H1 (cell line): ENCODE measurements around the gene SERGEF. TPM values are rescaled to one million over a fixed set of nuclear protein-coding genes. Genes with fewer than 3 reads are reported as not detected.

ENCODE experiments used
- CTCF ChIA-PET: fragments of 300-600 bp; sonication (Branson Sonifier 250); formaldehyde crosslinking; loops from one replicate; lab custom pipeline; 2021; ENCODE audit not compliant: partially characterized antibody; lab: Charles Lee
- POLR2A ChIA-PET: fragments of 300-600 bp; sonication (Branson Sonifier 250); formaldehyde crosslinking; loops from one replicate; lab custom pipeline; 2021; ENCODE audit warnings: inconsistent platforms; ENCODE audit not compliant: partially characterized antibody; lab: Charles Lee
- DNase-seq, 2 experiments: peaks; one replicate each; pipeline versions ENCODE4 v3.0.0 to v3.0.0-alpha.2; 2010 to 2022; ENCODE audit warnings: low spot score in 2 of 2, low read depth in 1 of 2, mixed read lengths in 1 of 2
- FAIRE-seq: peaks from 2 replicates; lab custom pipeline; 2011; peaks lifted over from hg19 to GRCh38; lab: Jason Lieb, UNC
- H2AFZ ChIP-seq: 2 replicates; pipeline ENCODE4 v1.8.1; 2012; ENCODE audit warnings: low read length, inconsistent platforms
- H2AK5ac ChIP-seq: 2 replicates; pipeline ENCODE4 v1.6.1; 2013; ENCODE audit warnings: low read depth, low read length
- H2BK120ac ChIP-seq: replicated peaks from 2 replicates; pipeline ENCODE3; 2013; ENCODE audit warnings: low read depth, low read length, inconsistent platforms
- H2BK12ac ChIP-seq: 2 replicates; pipeline ENCODE4 v1.6.1; 2013; ENCODE audit warnings: low read depth, low read length
- H2BK15ac ChIP-seq: 2 replicates; pipeline ENCODE4 v1.6.1; 2013; ENCODE audit warnings: low read length
- H2BK20ac ChIP-seq: 2 replicates; pipeline ENCODE4 v1.6.1; 2013; ENCODE audit warnings: low read length
- H2BK5ac ChIP-seq: 2 replicates; pipeline ENCODE4 v1.6.1; 2013; ENCODE audit warnings: low read depth, low read length
- H3K14ac ChIP-seq: 2 replicates; pipeline ENCODE4 v1.6.1; 2013; ENCODE audit warnings: inconsistent platforms; ENCODE audit not compliant: insufficient read length
- H3K18ac ChIP-seq: 2 replicates; pipeline ENCODE4 v1.6.1; 2013; ENCODE audit warnings: low read length; ENCODE audit errors: extremely low read depth
- H3K23ac ChIP-seq: 2 replicates; pipeline ENCODE4 v1.6.1; 2013; ENCODE audit warnings: inconsistent platforms; ENCODE audit not compliant: insufficient read length
- H3K23me2 ChIP-seq: 2 replicates; pipeline ENCODE4 v1.6.1; 2013; ENCODE audit warnings: low read depth, low read length
- H3K27ac ChIP-seq: 2 replicates; pipeline ENCODE4 v1.6.1; 2011; ENCODE audit warnings: low read depth, low read length, inconsistent platforms
- H3K27me3 ChIP-seq, 4 experiments: replicated peaks in 1 of 4; 1 replicate in 1 of 4; 2 replicates in 3 of 4; pipeline versions ENCODE4 v1.6.1 to v1.8.1; 2011 to 2013; ENCODE audit warnings: low read length in 3 of 4, mild to moderate bottlenecking in 3 of 4, inconsistent platforms in 2 of 4, mixed read lengths in 2 of 4, moderate library complexity in 1 of 4; ENCODE audit not compliant: control insufficient read depth in 3 of 4, insufficient read depth in 3 of 4; ENCODE audit errors: extremely low read depth in 1 of 4
- H3K36me3 ChIP-seq, 4 experiments: 2 replicates each; pipeline versions ENCODE4 v1.6.1 to v1.8.1; 2011 to 2013; ENCODE audit warnings: mild to moderate bottlenecking in 4 of 4, low read length in 3 of 4, moderate library complexity in 2 of 4, control low read depth in 1 of 4, inconsistent platforms in 1 of 4; ENCODE audit not compliant: insufficient read depth in 4 of 4, control insufficient read depth in 2 of 4
- H3K4ac ChIP-seq: replicated peaks from 2 replicates; pipeline ENCODE3; 2013; ENCODE audit warnings: low read length, low read depth, mixed read lengths, inconsistent platforms; ENCODE audit not compliant: insufficient read length
- H3K4me1 ChIP-seq, 4 experiments: replicated peaks in 1 of 4; 1 replicate in 1 of 4; 2 replicates in 3 of 4; pipeline versions ENCODE4 v1.6.1 to v1.8.1; 2011 to 2013; ENCODE audit warnings: low read length in 3 of 4, inconsistent platforms in 2 of 4, mixed read lengths in 1 of 4; ENCODE audit not compliant: insufficient read depth in 4 of 4, control insufficient read depth in 3 of 4
- H3K4me2 ChIP-seq, 2 experiments: 2 replicates each; pipeline versions ENCODE4 v1.6.1 to v1.8.1; 2011 to 2013; ENCODE audit warnings: low read depth in 2 of 2, low read length in 2 of 2, control low read depth in 1 of 2, inconsistent platforms in 1 of 2, mild to moderate bottlenecking in 1 of 2; ENCODE audit not compliant: insufficient read depth in 1 of 2
- H3K4me3 ChIP-seq, 4 experiments: fragments of 200-600, 300-600 bp in 1 of 4; sonication (generic), shearing (Covaris generic), sonication (Bioruptor Twin) in 1 of 4; 2 replicates each; pipeline versions ENCODE4 v1.5.1 to v1.8.1; 2011 to 2016; ENCODE audit warnings: low read length in 4 of 4, low read depth in 3 of 4, control low read depth in 2 of 4, inconsistent platforms in 2 of 4, mild to moderate bottlenecking in 2 of 4, mixed read lengths in 1 of 4, moderate library complexity in 1 of 4; ENCODE audit not compliant: insufficient read depth in 2 of 4; ENCODE audit errors: extremely low read depth in 1 of 4
- H3K56ac ChIP-seq: replicated peaks from 2 replicates; pipeline ENCODE3; 2013; ENCODE audit warnings: low read depth, mild to moderate bottlenecking, mixed read lengths, low read length, inconsistent platforms; ENCODE audit not compliant: insufficient read length
- H3K79me1 ChIP-seq: 2 replicates; pipeline ENCODE4 v1.6.1; 2013; ENCODE audit warnings: low read depth, low read length, control low read depth
- H3K79me2 ChIP-seq, 2 experiments: 2 replicates each; pipeline versions ENCODE4 v1.6.1 to v1.8.1; 2012 to 2013; ENCODE audit warnings: low read length in 2 of 2, mild to moderate bottlenecking in 2 of 2, inconsistent platforms in 1 of 2; ENCODE audit not compliant: insufficient read depth in 2 of 2, control insufficient read depth in 1 of 2
- H3K9ac ChIP-seq, 4 experiments: replicated peaks in 1 of 4; 1 replicate in 1 of 4; 2 replicates in 3 of 4; pipeline versions ENCODE4 v1.6.1 to v1.8.1; 2011 to 2013; ENCODE audit warnings: low read depth in 3 of 4, low read length in 3 of 4, control low read depth in 2 of 4, mild to moderate bottlenecking in 2 of 4, moderate library complexity in 2 of 4, inconsistent platforms in 1 of 4; ENCODE audit errors: extremely low read depth in 1 of 4
- H3K9me3 ChIP-seq, 2 experiments: 2 replicates each; pipeline versions ENCODE4 v1.6.1 to v1.8.1; 2012 to 2013; ENCODE audit warnings: mild to moderate bottlenecking in 2 of 2, moderate library complexity in 2 of 2, control low read depth in 1 of 2, inconsistent platforms in 1 of 2, low read depth in 1 of 2, low read length in 1 of 2, mixed read lengths in 1 of 2; ENCODE audit not compliant: insufficient read depth in 2 of 2
- H4K20me1 ChIP-seq, 2 experiments: replicated peaks in 1 of 2; 2 replicates each; pipeline versions ENCODE3 to v1.8.1; 2011 to 2013; ENCODE audit warnings: inconsistent platforms in 2 of 2, low read length in 2 of 2, mild to moderate bottlenecking in 1 of 2; ENCODE audit not compliant: insufficient read depth in 2 of 2, control insufficient read depth in 1 of 2
- H4K5ac ChIP-seq: 2 replicates; pipeline ENCODE4 v1.6.1; 2013; ENCODE audit warnings: low read length, low read depth, mixed read lengths, inconsistent platforms; ENCODE audit not compliant: insufficient read length
- H4K8ac ChIP-seq: 2 replicates; pipeline ENCODE4 v1.8.0; 2013; ENCODE audit warnings: mild to moderate bottlenecking, moderate library complexity, low read length, inconsistent platforms; ENCODE audit not compliant: insufficient read depth; ENCODE audit errors: extremely low read depth
- H4K91ac ChIP-seq: replicated peaks from 2 replicates; pipeline ENCODE3; 2013; ENCODE audit warnings: low read length, mixed read lengths, inconsistent platforms; ENCODE audit not compliant: insufficient read length
- HDAC6 ChIP-seq: IDR thresholded peaks from one replicate; pipeline ENCODE4 v1.7.1; 2012; ENCODE audit warnings: low read depth, mild to moderate bottlenecking, inconsistent platforms, low read length, moderate library complexity
- NANOG ChIP-seq: IDR thresholded peaks from 2 replicates; pipeline ENCODE4 v1.6.1; 2011; ENCODE audit warnings: low read length, low read depth, mild to moderate bottlenecking, inconsistent platforms; ENCODE audit not compliant: insufficient read depth, poor library complexity, severe bottlenecking
- PHF8 ChIP-seq: fragments of 200-600 bp; sonication (generic); conservative IDR thresholded peaks from 2 replicates; pipeline ENCODE4 v1.7.1; 2012; ENCODE audit warnings: low read depth, mild to moderate bottlenecking, inconsistent platforms, low read length, moderate library complexity
- SP4 ChIP-seq: IDR thresholded peaks from 2 replicates; pipeline ENCODE4 v1.6.1; 2012; ENCODE audit warnings: low read length, inconsistent platforms
- TAF7 ChIP-seq: optimal IDR thresholded peaks from 2 replicates; pipeline ENCODE3; 2011; ENCODE audit warnings: low read depth, mild to moderate bottlenecking, inconsistent platforms, low read length, moderate library complexity, borderline replicate concordance
- TEAD4 ChIP-seq: IDR thresholded peaks from 2 replicates; pipeline ENCODE4 v1.6.1; 2012; ENCODE audit warnings: low read depth, low read length, inconsistent platforms, mixed read lengths
- WGBS, 2 experiments: shearing (Covaris generic) in 1 of 2; methylation state at CpG; one replicate each; pipeline versions ENCODE4 v1.1.6 to v1.1.7; 2013 to 2015; ENCODE audit warnings: low lambda C conversion rate in 2 of 2, mixed read lengths in 2 of 2, inconsistent platforms in 1 of 2, low coverage in 1 of 2, missing lambda C conversion rate in 1 of 2; ENCODE audit not compliant: insufficient replicate concordance in 2 of 2, insufficient coverage in 1 of 2, insufficient read length in 1 of 2; ENCODE audit errors: extremely low coverage in 1 of 2, missing lambda C conversion rate in 1 of 2; 5-methylcytosine and 5-hydroxymethylcytosine counted together
- polyA plus RNA-seq, 7 experiments: library from polyadenylated mRNA; depleted of rRNA in 3 of 7; stranded (reverse) in 5 of 7; unstranded in 2 of 7; fragments of >200 nt in 5 of 7; fragments of 200-250 nt in 2 of 7; gene quantifications; 1 replicate in 5 of 7; 2 replicates in 1 of 7; 4 replicates in 1 of 7; pipeline versions ENCODE4 v1.2.1 to v1.2.3, GENCODE V29; 2011 to 2013; ENCODE audit warnings: missing spikeins in 2 of 7, mixed read lengths in 2 of 7
- total RNA-seq: library from RNA; stranded (reverse); fragmentation: NEBNext Ultra II Directional; extraction: Animal tissue kit (Norgen Biotek cat#: 25700); gene quantifications from 2 replicates; pipeline ENCODE4 v1.2.1, GENCODE V29; 2021

SERGEF gene
- total and polyA plus RNA-seq, 2 of the 8 experiments (the other 6 are each of a cell fraction or from before 2014, with no cell fraction given), result 16.6 to 28.8 TPM

- Histone ChIP-seq H2AK5ac (no peak overlapping the region), H2BK12ac (no peak overlapping the region), H3K4me3 (no peak overlapping the region), H4K8ac (no peak overlapping the region), H3K56ac (no peak overlapping the region), H3K27me3 (no peaks in the 10 kb centered on the region), H4K91ac (no peak overlapping the region), H3K27ac (no peak overlapping the region), H3K4me2 (no peak overlapping the region), H3K9ac (no peak overlapping the region), H3K79me1 (no peaks in the 10 kb centered on the region), H4K20me1 (no peaks in the 10 kb centered on the region), H3K79me2 (no peaks in the 10 kb centered on the region), H3K4me1 (no peaks in the 10 kb centered on the region), H3K18ac (no peak overlapping the region), H2BK120ac (no peak overlapping the region), H3K23ac (no peak overlapping the region), H4K5ac (no peak overlapping the region), H2AFZ (no peak overlapping the region), H3K9me3 (no peaks in the 10 kb centered on the region), H3K14ac (no peak overlapping the region), H3K23me2 (no peaks in the 10 kb centered on the region; the same call in 1 of the 2 replicates), H2BK20ac (no peak overlapping the region), H3K4ac (no peak overlapping the region), H2BK15ac (no peak overlapping the region), H3K36me3 (no peaks in the 10 kb centered on the region), H2BK5ac (no peak overlapping the region)
- ChIA-PET POLR2A (no interaction called here), CTCF (interaction anchor here (0.6 to 0.9 kb wide), 2 partner anchors 10 to 93 kb away, joined by 3 read pairs; no protein-coding TSS in a partner anchor)
- no peak for FAIRE-seq
- 81% methylated on average over 1 of the region's 1 CpG; no CpG with 5 or more reads in 1 of the 2 experiments for WGBS, 2 experiments
- no peak for DNase-seq
- no peak for TF ChIP-seq TEAD4
- no peak for TF ChIP-seq TAF7
- no peak for TF ChIP-seq PHF8
- no peak for TF ChIP-seq NANOG
- no peak for TF ChIP-seq HDAC6
- TF ChIP-seq SP4, result no peak
These were observed 9.6 kb upstream of the SERGEF start for GRCh38 chr11:18022419-18022818.
